ENCODE results near the gene LYRM7.

Gene LYRM7

DNA sequence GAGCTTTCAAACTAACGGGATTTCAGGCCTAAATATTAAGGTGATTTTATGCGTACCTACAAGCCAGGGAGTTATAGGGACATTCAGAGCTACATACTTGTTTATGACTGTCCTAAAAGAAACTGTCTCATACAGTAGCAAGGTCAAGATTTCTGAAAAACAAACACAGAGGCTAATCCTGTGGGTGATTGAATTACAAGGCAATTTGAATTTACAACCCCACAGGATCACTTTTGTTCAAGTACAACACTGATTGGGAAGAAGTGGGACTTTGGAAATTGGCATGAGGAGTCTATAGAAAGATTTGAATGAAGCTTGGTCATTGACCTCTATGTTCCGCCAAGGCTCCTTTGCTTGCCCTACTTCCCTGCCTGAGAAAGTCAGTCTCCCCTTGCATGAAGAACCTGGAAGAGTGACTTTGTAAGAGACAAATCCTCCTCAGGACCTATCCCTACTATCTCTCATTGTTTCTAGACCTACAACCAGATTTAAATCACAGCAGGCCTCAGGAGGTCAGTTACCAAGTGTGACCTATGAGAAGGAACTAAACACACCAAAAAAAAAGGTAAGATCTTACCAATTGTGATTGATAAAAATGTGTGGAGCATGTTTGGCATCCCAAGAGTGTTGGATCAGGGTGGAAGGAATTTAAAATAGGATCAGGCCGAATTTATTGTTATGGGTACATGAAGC, 54.7 kb downstream of the LYRM7 start:
- TF ChIP-seq, protein P1, sequence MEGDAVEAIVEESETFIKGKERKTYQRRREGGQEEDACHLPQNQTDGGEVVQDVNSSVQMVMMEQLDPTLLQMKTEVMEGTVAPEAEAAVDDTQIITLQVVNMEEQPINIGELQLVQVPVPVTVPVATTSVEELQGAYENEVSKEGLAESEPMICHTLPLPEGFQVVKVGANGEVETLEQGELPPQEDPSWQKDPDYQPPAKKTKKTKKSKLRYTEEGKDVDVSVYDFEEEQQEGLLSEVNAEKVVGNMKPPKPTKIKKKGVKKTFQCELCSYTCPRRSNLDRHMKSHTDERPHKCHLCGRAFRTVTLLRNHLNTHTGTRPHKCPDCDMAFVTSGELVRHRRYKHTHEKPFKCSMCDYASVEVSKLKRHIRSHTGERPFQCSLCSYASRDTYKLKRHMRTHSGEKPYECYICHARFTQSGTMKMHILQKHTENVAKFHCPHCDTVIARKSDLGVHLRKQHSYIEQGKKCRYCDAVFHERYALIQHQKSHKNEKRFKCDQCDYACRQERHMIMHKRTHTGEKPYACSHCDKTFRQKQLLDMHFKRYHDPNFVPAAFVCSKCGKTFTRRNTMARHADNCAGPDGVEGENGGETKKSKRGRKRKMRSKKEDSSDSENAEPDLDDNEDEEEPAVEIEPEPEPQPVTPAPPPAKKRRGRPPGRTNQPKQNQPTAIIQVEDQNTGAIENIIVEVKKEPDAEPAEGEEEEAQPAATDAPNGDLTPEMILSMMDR (IDR thresholded peaks at IDR 0.05; ENCODE audit: low read length, missing control alignments), result no peak
- no peak for DNase-seq (ENCODE audit: low read depth)
- no peak overlapping the region for H3K4me3 ChIP-seq (replicated peaks; ENCODE audit: low read depth, low read length)

DNA sequence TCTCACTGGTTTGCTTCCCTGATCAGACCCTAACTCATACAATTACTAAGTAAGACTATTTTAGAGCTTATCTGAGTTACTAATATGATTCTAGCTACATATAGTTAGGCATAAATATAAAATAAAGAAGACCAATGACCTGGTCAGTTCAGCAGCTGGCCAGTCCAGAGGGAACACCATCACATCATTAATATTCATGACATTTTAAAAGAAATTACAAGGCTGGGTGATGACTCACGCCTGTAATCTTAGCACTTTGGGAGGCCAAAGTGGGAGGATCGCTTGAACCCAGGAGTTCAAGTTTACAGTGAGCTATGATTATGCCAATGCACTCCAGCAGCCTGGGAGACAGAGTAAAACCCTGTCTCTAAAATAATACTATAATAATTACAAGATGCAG, 56.2 kb downstream of the LYRM7 start:
- H3K4me3 ChIP-seq (replicated peaks; ENCODE audit: low read depth, low read length), result no peak overlapping the region
- TF ChIP-seq, protein P1 (IDR thresholded peaks at IDR 0.05; ENCODE audit: low read length, missing control alignments), result no peak
- DNase-seq (ENCODE audit: low read depth), result no peak

GRCh38 chr5:131228646-131229045, 57.9 kb downstream of the LYRM7 start:
- TF ChIP-seq, protein P1 (IDR thresholded peaks at IDR 0.05; ENCODE audit: low read length, missing control alignments), result no peak
- H3K4me3 ChIP-seq (replicated peaks; ENCODE audit: low read depth, low read length), result no peak overlapping the region
- no peak for DNase-seq (ENCODE audit: low read depth)

- TF ChIP-seq, protein P1 (IDR thresholded peaks at IDR 0.05; ENCODE audit: low read length, missing control alignments), result no peak
- H3K4me3 ChIP-seq (replicated peaks; ENCODE audit: low read depth, low read length), result no peak overlapping the region
- DNase-seq (ENCODE audit: low read depth), result no peak
Measured at GRCh38 chr5:131229623-131230022, 58.9 kb downstream of the LYRM7 start.

- TF ChIP-seq, protein P1 (IDR thresholded peaks at IDR 0.05; ENCODE audit: low read length, missing control alignments), result no peak
- no peak for DNase-seq (ENCODE audit: low read depth)
- H3K4me3 ChIP-seq (replicated peaks; ENCODE audit: low read depth, low read length), result no peak overlapping the region
Measured at GRCh38 chr5:131230406-131230805, 59.7 kb downstream of the LYRM7 start.

DNA sequence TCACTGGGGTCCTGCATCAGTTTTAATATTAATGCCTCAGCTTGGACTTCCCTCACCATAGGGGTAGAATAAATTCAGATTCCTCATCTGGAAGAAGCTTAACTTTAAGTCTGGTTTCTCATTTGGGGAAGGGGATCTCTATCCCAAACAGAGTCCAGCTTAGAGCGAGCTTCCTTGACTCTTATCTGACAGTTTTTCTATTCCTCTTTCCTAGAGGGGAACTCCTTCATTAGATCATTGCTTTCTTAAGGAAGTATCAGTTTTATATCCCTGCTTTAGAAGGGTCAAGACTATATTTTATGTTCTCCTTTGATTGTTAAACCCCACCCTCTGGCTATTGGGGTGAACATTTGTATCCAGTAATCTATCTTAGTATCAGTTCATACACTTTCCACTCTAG, 68.9 kb downstream of the LYRM7 start:
- H3K4me3 ChIP-seq (replicated peaks; ENCODE audit: low read depth, low read length), result no peak overlapping the region
- DNase-seq (ENCODE audit: low read depth), result no peak
- TF ChIP-seq, protein P1 (IDR thresholded peaks at IDR 0.05; ENCODE audit: low read length, missing control alignments), result no peak

DNA sequence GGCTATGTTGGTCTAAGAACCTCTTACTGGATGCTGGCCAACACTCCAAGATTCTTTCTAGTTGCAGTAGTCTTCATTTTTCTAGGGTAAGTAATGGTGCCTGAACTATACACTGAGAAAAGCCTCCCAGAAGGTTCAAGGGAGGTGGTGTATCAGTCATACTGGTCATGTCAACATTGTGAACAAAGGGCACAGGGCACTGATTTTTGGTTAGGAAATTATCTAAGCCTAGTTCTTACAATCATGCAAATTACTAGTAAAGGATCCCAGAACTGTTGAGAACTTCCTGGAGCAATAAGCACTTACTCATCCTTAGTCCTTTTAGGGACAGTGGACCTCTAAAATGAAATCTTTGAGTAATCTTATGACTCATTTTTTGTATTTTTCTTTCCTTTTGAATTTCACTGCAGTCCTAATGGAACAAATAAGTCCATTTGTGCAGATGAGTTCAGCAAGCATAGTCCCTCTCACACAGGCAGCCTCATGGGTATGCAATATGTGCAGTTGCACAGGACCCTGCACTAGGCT, 72.0 kb downstream of the LYRM7 start:
- DNase-seq (ENCODE audit: low read depth), result peak; percentile 70
- no peak overlapping the region for H3K4me3 ChIP-seq (replicated peaks; ENCODE audit: low read depth, low read length)
- TF ChIP-seq, protein P1 (IDR thresholded peaks at IDR 0.05; ENCODE audit: low read length, missing control alignments), result no peak
